GM12874 (cell line): ENCODE results near the gene OLIG1.

Source experiments
- CTCF ChIP-seq: IDR thresholded peaks from 2 replicates; pipeline ENCODE4 v1.5.1; 2011; ENCODE audit warnings: low read depth, mild to moderate bottlenecking, control low read depth, low read length, moderate library complexity; ENCODE audit not compliant: insufficient read depth

OLIG1 gene

GRCh38 chr21:33114276-33114675 lies 44.3 kb downstream of the OLIG1 start:
- no peak for TF ChIP-seq CTCF

GRCh38 chr21:33115631-33116510 lies 45.9 kb downstream of the OLIG1 start:
- TF ChIP-seq CTCF: no peak

GRCh38 chr21:33116676-33117075 lies 46.7 kb downstream of the OLIG1 start:
- TF ChIP-seq CTCF: no peak

- TF ChIP-seq CTCF: no peak
Measured at GRCh38 chr21:33117101-33117888, 47.4 kb downstream of the OLIG1 start.
